Body of pancreas (tissue), 4 donors: ENCODE data around the gene EPDR1. TPM values are rescaled to one million over a fixed set of nuclear protein-coding genes. Genes with fewer than 3 reads are reported as not detected.

Source experiments
- ATAC-seq: fragments of 150-250 bp; one replicate; pipeline ENCODE4 v1.9.1; 2016
- DNase-seq, 4 donors: peaks; one replicate each; pipeline ENCODE4 v3.0.0-alpha.2; 2019
- H3K27ac ChIP-seq, 4 donors: fragments of 200-600 bp; sonication (generic); 1 replicate in 3 of 4; 2 replicates in 1 of 4; pipeline versions ENCODE4 v1.5.1 to v1.6.1; 2016 to 2019; ENCODE audit warnings: mild to moderate bottlenecking in 1 of 4, mixed read lengths in 1 of 4, moderate library complexity in 1 of 4
- H3K27me3 ChIP-seq, 2 donors: fragments of 200-600 bp; sonication (generic); one replicate each; pipeline ENCODE4 v1.6.0; 2016; ENCODE audit warnings: mild to moderate bottlenecking in 1 of 2
- H3K36me3 ChIP-seq, 2 donors: fragments of 200-600 bp; sonication (generic); replicated peaks in 1 of 2; 2 replicates each; pipeline ENCODE4 v1.5.1; 2016; ENCODE audit warnings: low read depth in 2 of 2; ENCODE audit not compliant: insufficient read depth in 1 of 2
- H3K4me1 ChIP-seq: fragments of 200-600 bp; sonication (generic); one replicate; pipeline ENCODE4 v1.6.0; 2016
- H3K4me3 ChIP-seq, 2 donors: fragments of 200-600 bp; sonication (generic); 1 replicate in 1 of 2; 2 replicates in 1 of 2; pipeline ENCODE4 v1.5.1; 2016 to 2019
- H3K9me3 ChIP-seq, 3 donors: fragments of 200-600 bp; sonication (generic); 1 replicate in 2 of 3; 2 replicates in 1 of 3; pipeline ENCODE4 v1.5.1; 2016
- POLR2A ChIP-seq, 3 donors: fragments of 450-650 bp; IDR thresholded peaks; one replicate each; pipeline ENCODE4 v1.6.1; 2016; ENCODE audit warnings: antibody characterized with exemption in 3 of 3, mild to moderate bottlenecking in 2 of 3
- WGBS, 2 donors: methylation state at CpG; one replicate each; pipeline ENCODE4 v1.1.5; 2017; 5-methylcytosine and 5-hydroxymethylcytosine counted together
- intact Hi-C: fragments of 100-400 bp; cut with DNase I; formaldehyde crosslinking; loops from one replicate; pipeline ENCODE4 v1.15.1; 2023
- total RNA-seq, 2 donors: library from RNA; depleted of rRNA; stranded (reverse); fragments of >200 nt; gene quantifications; one replicate each; pipeline ENCODE4 v1.1.0, GENCODE V29; 2016
- TF ChIP-seq, protein P1 (sequence below), 7 experiments: fragments of 450-650 bp in 4 of 7; fragments of 200-600 bp in 3 of 7; sonication (generic) in 3 of 7; IDR thresholded peaks; one replicate each; pipeline ENCODE4 v1.5.1; 2016 to 2019; ENCODE audit warnings: antibody characterized with exemption in 7 of 7

The EPDR1 gene
- total RNA-seq, 2 donors from 2014 or later: 17.6 to 24.7 TPM

DNA sequence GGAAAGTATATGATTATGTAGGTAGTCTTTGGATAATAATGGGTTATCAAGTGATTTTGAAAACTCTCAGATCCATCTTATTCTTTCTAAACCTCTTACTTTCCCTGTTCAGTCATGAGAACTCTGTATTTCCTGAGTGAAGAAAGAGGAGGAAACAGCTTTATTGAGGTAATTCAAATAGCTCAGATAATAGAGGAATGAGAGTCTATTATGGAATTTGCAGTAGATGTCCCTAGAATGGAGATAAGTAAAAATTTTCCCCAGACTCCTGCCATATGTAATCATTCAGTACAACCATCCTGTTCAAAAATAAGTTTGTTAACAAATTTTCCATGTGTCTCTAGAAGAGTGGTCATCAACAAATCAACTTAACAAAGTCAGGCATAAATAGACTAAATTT, 36.4 kb downstream of the EPDR1 start:
- Histone ChIP-seq H3K4me1 (no peaks in the 10 kb centered on the region), H3K9me3 (no peaks in the 10 kb centered on the region), H3K36me3 (no peaks in the 10 kb centered on the region), H3K4me3 (no peak overlapping the region), H3K27me3 (no peaks in the 10 kb centered on the region), H3K27ac (no peak overlapping the region)
- ATAC-seq (no peak), DNase-seq (no peak)
- no peak for TF ChIP-seq POLR2A (IDR thresholded peaks at IDR 0.05)
- TF ChIP-seq, protein P1, sequence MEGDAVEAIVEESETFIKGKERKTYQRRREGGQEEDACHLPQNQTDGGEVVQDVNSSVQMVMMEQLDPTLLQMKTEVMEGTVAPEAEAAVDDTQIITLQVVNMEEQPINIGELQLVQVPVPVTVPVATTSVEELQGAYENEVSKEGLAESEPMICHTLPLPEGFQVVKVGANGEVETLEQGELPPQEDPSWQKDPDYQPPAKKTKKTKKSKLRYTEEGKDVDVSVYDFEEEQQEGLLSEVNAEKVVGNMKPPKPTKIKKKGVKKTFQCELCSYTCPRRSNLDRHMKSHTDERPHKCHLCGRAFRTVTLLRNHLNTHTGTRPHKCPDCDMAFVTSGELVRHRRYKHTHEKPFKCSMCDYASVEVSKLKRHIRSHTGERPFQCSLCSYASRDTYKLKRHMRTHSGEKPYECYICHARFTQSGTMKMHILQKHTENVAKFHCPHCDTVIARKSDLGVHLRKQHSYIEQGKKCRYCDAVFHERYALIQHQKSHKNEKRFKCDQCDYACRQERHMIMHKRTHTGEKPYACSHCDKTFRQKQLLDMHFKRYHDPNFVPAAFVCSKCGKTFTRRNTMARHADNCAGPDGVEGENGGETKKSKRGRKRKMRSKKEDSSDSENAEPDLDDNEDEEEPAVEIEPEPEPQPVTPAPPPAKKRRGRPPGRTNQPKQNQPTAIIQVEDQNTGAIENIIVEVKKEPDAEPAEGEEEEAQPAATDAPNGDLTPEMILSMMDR (IDR thresholded peaks at IDR 0.05): no peak
- intact Hi-C loops: no loop called here

GRCh38 chr7:37957221-37957970, 37.0 kb downstream of the EPDR1 start:
- TF ChIP-seq POLR2A (IDR thresholded peaks at IDR 0.05): no peak
- TF ChIP-seq, protein P1 (IDR thresholded peaks at IDR 0.05): no peak
- no peak for DNase-seq
- ATAC-seq: no peak
- H3K4me1 ChIP-seq: no peaks in the 10 kb centered on the region
- no peaks in the 10 kb centered on the region for H3K9me3 ChIP-seq
- no peaks in the 10 kb centered on the region for H3K27me3 ChIP-seq
- WGBS, 2 donors: 91 to 94% methylated on average over 9 of the region's 9 CpGs
- no peak overlapping the region for H3K27ac ChIP-seq
- no peaks in the 10 kb centered on the region for H3K36me3 ChIP-seq
- intact Hi-C loops: no loop called here
- H3K4me3 ChIP-seq: no peak overlapping the region

- TF ChIP-seq POLR2A (IDR thresholded peaks at IDR 0.05): no peak
- TF ChIP-seq, protein P1 (IDR thresholded peaks at IDR 0.05): no peak
- DNase-seq (no peak), ATAC-seq (no peak)
- H3K27me3 ChIP-seq: no peaks in the 10 kb centered on the region
- no peaks in the 10 kb centered on the region for H3K4me1 ChIP-seq
- H3K27ac ChIP-seq: no peak overlapping the region
- WGBS, 2 donors: 83 to 84% methylated on average over 2 of the region's 2 CpGs
- intact Hi-C loops: no loop called here
- H3K36me3 ChIP-seq: no peaks in the 10 kb centered on the region
- no peak overlapping the region for H3K4me3 ChIP-seq
- H3K9me3 ChIP-seq: no peaks in the 10 kb centered on the region
Observed at GRCh38 chr7:37960483-37960882, 40.0 kb downstream of the EPDR1 start.

DNA sequence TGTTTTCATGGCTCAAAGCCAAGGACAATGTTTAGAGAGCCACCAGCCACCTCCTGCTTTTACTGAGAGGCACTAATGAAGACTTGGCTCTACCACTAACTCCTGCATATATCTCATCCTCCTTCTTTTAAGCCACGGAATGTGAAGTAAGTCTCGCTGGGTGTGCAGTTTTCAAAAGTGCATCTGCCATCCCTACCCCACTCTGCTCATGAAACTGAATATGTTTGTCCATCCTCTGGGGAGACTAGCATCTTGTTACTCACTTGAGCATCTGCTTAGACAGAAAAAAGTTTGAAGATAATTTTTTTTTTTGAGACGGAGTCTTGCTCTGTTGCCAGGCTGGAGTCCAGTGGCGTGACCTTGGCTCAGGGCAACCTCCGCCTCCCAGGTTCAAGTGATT, 40.8 kb downstream of the EPDR1 start:
- Histone ChIP-seq H3K4me1 (no peaks in the 10 kb centered on the region), H3K27me3 (no peaks in the 10 kb centered on the region), H3K4me3 (no peak overlapping the region), H3K9me3 (no peaks in the 10 kb centered on the region), H3K36me3 (no peaks in the 10 kb centered on the region), H3K27ac (no peak overlapping the region)
- ATAC-seq: no peak
- WGBS, 2 donors: 81 to 88% methylated on average over 4 to 5 of the region's 5 CpGs
- DNase-seq: no peak
- TF ChIP-seq, protein P1 (IDR thresholded peaks at IDR 0.05): no peak
- TF ChIP-seq POLR2A (IDR thresholded peaks at IDR 0.05): no peak
- intact Hi-C loops: no loop called here

DNA sequence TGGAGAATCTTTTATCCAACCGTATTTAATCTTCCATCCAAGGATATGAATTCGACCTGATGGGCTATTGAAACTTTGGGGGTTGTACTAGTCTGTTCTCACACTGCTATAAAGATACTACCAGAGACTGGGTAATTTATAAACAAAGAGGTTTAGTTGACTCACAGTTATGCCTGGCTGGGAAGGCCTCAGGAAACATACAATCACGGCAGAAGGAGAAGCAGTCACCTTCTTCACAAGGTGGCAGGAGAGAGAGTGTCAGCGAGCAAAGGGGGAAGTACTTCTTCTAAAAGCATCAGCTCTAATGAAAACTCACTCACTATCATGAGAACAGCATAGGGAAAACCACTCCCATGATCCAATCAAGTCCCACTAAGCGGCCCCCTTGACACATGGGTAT, 43.8 kb downstream of the EPDR1 start:
- Histone ChIP-seq H3K27me3 (no peaks in the 10 kb centered on the region), H3K27ac (no peak overlapping the region), H3K36me3 (no peaks in the 10 kb centered on the region), H3K4me1 (no peaks in the 10 kb centered on the region), H3K9me3 (no peaks in the 10 kb centered on the region), H3K4me3 (no peak overlapping the region)
- 67 to 83% methylated on average over 5 of the region's 5 CpGs for WGBS, 2 donors
- no peak for TF ChIP-seq POLR2A (IDR thresholded peaks at IDR 0.05)
- TF ChIP-seq, protein P1 (IDR thresholded peaks at IDR 0.05): no peak
- intact Hi-C loops: no loop called here
- no peak for DNase-seq
- ATAC-seq: no peak
